ENCODE results near the gene ANKDD1B. TPM values are rescaled to one million over a fixed set of nuclear protein-coding genes. Genes with fewer than 3 reads are reported as not detected.
A peak's percentile ranks its signal among the peaks of the same experiment; 100 is the strongest.

Gene ANKDD1B
- total RNA-seq, 1 experiment from 2014 or later, result 0.84 TPM

DNA sequence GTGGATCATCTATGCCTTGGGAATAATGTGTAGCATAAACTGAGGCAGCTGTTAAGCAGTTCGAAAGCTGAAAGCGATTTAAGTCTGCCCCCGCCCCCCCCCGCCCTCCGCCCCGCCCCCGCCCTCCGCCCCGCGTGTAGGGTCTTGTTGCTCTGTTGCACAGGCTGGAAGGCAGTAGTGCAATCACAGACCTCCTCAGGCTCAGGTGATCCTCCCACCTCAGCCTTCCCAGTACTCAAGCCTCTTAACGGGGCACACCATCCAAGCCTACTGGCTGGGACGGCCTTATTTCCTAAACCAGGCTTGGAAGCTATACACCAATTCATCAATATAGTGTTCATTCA lies 945 bp downstream of the ANKDD1B start (continued):
- TF ChIP-seq POLR2AphosphoS5 (IDR thresholded peaks at IDR 0.05; ENCODE audit: low read depth, low read length) (no peak), FOSL1 (IDR thresholded peaks at IDR 0.05; ENCODE audit: low read depth) (no peak), SP1 (IDR thresholded peaks at IDR 0.05; ENCODE audit: low read depth) (no peak)

DNA sequence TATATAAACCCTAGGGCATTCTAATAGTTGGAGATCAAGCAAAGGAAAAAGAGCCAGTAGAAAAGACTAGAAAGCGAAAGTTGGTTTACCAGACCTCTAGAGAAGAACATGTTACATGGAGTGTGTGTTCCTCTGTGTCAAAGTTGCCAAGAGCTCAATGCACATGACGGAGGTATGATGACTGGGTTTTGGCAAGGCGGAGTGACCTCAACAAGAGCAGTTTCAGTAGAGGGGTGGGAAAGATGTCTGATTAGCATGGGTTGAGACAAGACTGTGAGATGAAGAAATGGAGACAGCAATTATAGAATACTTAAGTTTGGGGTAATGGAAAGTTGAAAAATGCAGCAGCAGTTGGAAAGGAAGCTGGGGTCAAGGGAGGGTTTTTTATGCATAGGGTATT lies 1.6 kb downstream of the ANKDD1B start:
- no peaks in the 10 kb centered on the region for H3K4me1 ChIP-seq (ENCODE audit: control insufficient read depth in 1 of 2, insufficient read depth in 2 of 2, low read length in 2 of 2)
- no peaks in the 10 kb centered on the region for H3K36me3 ChIP-seq (ENCODE audit: control insufficient read depth in 1 of 2, insufficient read depth in 2 of 2, low read length in 2 of 2)
- no peaks in the 10 kb centered on the region for H3K9me3 ChIP-seq (ENCODE audit: control insufficient read depth in 1 of 2, insufficient read depth in 1 of 2, low read depth in 1 of 2, low read length in 2 of 2)
- RAD21 ChIA-PET (ENCODE audit: low non-redundant PET in 1 of 2, low total read pairs in 2 of 2, uncharacterized antibody in 2 of 2, unreplicated experiment in 2 of 2), result no interaction called here
- H3K27me3 ChIP-seq (ENCODE audit: insufficient read depth, low read length), result no peaks in the 10 kb centered on the region
- intact Hi-C loops (cut with micrococcal nuclease), result no loop called here
- POLR2A ChIA-PET, result no interaction called here
- H3K4me2 ChIP-seq (ENCODE audit: low read length), result no peak overlapping the region
- no peak overlapping the region for H3K4me3 ChIP-seq (replicated peaks in 1 of 2; ENCODE audit: low read depth in 1 of 2, low read length in 2 of 2)
- TSS peak; percentile 33 for BruUV-seq (replicated peaks)
- ATAC-seq (no peak), DNase-seq (ENCODE audit: low read depth, low spot score) (no peak)
- H3K27ac ChIP-seq (ENCODE audit: low read depth, low read length), result no peak overlapping the region
- no peaks in the 10 kb centered on the region for H4K20me1 ChIP-seq (ENCODE audit: insufficient read depth)
- H3K9ac ChIP-seq (ENCODE audit: low read length), result no peak overlapping the region
- CTCF ChIA-PET, result no interaction called here
- no peaks in the 10 kb centered on the region for H3K9me2 ChIP-seq (ENCODE audit: insufficient read depth)
- no peak overlapping the region for H2AFZ ChIP-seq (ENCODE audit: low read depth, low read length, poor library complexity, severe bottlenecking)
- H3K79me2 ChIP-seq (ENCODE audit: insufficient read depth, low read length), result no peaks in the 10 kb centered on the region
- no peak for TF ChIP-seq RAD21 (IDR thresholded peaks at IDR 0.05; ENCODE audit: low read depth)
- TF ChIP-seq POLR2AphosphoS5 (IDR thresholded peaks at IDR 0.05; ENCODE audit: low read depth, low read length), result no peak
- no peak for TF ChIP-seq SRF (IDR thresholded peaks at IDR 0.05; ENCODE audit: low read depth)
- no peak for TF ChIP-seq CBX3 (IDR thresholded peaks at IDR 0.05; ENCODE audit: low read depth)
- no peak for TF ChIP-seq EZH2 (IDR thresholded peaks at IDR 0.05)
- no peak for TF ChIP-seq SP1 (IDR thresholded peaks at IDR 0.05; ENCODE audit: low read depth)
- TF ChIP-seq, protein P1, sequence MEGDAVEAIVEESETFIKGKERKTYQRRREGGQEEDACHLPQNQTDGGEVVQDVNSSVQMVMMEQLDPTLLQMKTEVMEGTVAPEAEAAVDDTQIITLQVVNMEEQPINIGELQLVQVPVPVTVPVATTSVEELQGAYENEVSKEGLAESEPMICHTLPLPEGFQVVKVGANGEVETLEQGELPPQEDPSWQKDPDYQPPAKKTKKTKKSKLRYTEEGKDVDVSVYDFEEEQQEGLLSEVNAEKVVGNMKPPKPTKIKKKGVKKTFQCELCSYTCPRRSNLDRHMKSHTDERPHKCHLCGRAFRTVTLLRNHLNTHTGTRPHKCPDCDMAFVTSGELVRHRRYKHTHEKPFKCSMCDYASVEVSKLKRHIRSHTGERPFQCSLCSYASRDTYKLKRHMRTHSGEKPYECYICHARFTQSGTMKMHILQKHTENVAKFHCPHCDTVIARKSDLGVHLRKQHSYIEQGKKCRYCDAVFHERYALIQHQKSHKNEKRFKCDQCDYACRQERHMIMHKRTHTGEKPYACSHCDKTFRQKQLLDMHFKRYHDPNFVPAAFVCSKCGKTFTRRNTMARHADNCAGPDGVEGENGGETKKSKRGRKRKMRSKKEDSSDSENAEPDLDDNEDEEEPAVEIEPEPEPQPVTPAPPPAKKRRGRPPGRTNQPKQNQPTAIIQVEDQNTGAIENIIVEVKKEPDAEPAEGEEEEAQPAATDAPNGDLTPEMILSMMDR (IDR thresholded peaks at IDR 0.05 in 2 of 3, conservative IDR thresholded peaks at IDR 0.05 in 1 of 3; ENCODE audit: borderline replicate concordance in 1 of 3, insufficient read depth in 1 of 3, low read depth in 2 of 3, low read length in 2 of 3), result no peak
- no peak for TF ChIP-seq SIN3A (IDR thresholded peaks at IDR 0.05; ENCODE audit: low read depth)
- TF ChIP-seq, protein P2, sequence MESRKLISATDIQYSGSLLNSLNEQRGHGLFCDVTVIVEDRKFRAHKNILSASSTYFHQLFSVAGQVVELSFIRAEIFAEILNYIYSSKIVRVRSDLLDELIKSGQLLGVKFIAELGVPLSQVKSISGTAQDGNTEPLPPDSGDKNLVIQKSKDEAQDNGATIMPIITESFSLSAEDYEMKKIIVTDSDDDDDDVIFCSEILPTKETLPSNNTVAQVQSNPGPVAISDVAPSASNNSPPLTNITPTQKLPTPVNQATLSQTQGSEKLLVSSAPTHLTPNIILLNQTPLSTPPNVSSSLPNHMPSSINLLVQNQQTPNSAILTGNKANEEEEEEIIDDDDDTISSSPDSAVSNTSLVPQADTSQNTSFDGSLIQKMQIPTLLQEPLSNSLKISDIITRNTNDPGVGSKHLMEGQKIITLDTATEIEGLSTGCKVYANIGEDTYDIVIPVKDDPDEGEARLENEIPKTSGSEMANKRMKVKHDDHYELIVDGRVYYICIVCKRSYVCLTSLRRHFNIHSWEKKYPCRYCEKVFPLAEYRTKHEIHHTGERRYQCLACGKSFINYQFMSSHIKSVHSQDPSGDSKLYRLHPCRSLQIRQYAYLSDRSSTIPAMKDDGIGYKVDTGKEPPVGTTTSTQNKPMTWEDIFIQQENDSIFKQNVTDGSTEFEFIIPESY (IDR thresholded peaks at IDR 0.05; ENCODE audit: extremely low read depth, insufficient replicate concordance, low read length), result no peak

Data from HCT116 (cell line).